GM12875 (cell line): Measurements from ENCODE around the gene NRDC.

Experiments used
- H3K4me3 ChIP-seq: one replicate; pipeline ENCODE4 v1.5.1; 2011; ENCODE audit warnings: low read depth, low read length, control low read depth
- CTCF ChIP-seq: IDR thresholded peaks from 2 replicates; pipeline ENCODE4 v1.5.1; 2011; ENCODE audit warnings: low read depth, mild to moderate bottlenecking, control low read depth, inconsistent platforms, low read length, moderate library complexity, borderline replicate concordance; ENCODE audit not compliant: insufficient read depth

The NRDC gene

GRCh38 chr1:51761351-51761750 is 117.2 kb downstream of the NRDC start:
- H3K4me3 ChIP-seq = no peak overlapping the region
- no peak for TF ChIP-seq CTCF

DNA sequence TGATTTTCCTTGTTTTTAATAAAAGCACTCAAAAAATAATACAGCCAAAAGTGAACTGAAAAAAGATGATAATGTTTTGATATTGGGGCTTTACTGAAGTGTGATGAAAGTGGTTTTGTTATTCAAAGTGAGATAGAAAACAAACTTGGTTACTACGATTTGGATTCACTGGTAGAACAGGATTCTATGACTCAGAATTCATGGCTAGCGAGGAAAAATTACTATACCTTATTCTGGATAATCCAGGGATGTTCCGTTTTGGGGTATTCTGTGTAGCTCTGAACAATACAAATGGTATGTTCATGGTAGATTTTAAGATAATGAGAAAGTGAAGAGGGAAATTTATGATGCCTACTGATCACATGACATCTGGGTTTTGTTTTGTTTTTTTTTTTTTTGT is 117.7 kb downstream of the NRDC start:
- H3K4me3 ChIP-seq = no peak overlapping the region
- no peak for TF ChIP-seq CTCF

DNA sequence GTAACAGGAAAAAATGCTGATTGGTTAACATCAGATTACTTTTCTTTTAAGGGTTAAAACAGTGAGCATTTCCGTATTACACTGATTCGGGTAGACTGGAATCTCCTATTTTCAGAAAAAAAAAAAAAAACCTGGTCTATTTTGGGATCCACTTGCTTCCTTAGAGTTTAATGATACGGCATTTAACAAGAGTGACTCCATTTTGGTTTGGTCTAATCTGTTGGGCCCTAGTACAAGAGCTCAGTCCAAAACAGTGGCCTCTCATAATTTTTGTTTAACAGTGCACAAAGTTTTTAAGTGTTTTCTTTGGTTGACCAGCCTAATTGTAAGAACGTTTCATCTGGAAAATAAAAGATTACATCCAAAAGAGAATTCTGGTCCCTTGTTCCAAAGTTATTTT is 120.2 kb downstream of the NRDC start:
- no peak for TF ChIP-seq CTCF
- no peak overlapping the region for H3K4me3 ChIP-seq

DNA sequence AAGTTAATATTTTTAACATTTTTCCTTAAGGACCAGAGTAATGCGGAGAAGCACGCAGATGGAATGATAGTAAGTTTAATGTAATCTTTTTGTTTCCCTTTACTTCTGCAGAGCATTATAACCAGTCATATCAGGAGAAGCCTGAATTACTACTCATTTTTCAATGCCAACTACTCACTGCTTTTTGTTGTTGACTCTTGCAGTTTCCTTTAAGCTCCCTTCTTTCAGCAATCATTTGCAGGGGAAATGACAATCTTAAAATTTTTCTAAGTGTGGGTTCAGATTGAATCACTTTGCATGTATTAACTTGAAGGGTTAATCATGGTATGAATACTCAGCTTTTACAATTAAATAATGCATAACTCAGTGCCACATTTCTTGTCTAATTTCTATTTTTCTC is 122.2 kb downstream of the NRDC start:
- H3K4me3 ChIP-seq = no peak overlapping the region
- TF ChIP-seq CTCF = no peak

DNA sequence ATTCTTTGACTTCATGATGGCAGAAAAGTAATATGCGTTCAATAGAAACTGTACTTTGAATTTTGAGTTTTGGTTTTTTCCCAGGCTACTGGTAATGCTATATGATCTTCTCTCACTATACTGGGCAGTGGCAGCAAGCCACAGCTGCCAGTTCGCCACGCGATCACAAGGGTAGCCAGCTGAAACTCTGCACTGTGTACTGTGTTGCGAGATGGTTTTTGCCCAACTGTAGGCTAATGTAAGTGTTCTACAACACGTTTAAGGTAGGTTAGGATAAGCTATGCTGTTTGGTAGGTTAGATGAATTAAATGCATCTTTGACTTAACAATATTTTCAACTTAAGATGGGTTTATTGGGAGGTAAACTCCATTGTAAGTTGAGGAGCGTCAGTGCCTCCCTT is 123.1 kb downstream of the NRDC start:
- TF ChIP-seq CTCF = no peak
- no peak overlapping the region for H3K4me3 ChIP-seq

- no peak for TF ChIP-seq CTCF
- H3K4me3 ChIP-seq = no peak overlapping the region
Observed at GRCh38 chr1:51754666-51755065, 123.9 kb downstream of the NRDC start.

GRCh38 chr1:51753969-51754368 is 124.6 kb downstream of the NRDC start:
- H3K4me3 ChIP-seq = no peak overlapping the region
- TF ChIP-seq CTCF = no peak
